ENCODE measurements around the gene MVB12B.

GRCh38 chr9:126429190-126429589 lies 102.6 kb downstream of the MVB12B start:
- TF ChIP-seq CTCF (IDR thresholded peaks at IDR 0.05) (no peak), POLR2A (IDR thresholded peaks at IDR 0.05) (no peak), POLR2AphosphoS5 (IDR thresholded peaks at IDR 0.05) (no peak)
